ENCODE results near the gene DNAJC30.
"Not testable (repeated sequence)": the region's sequence is repeated elsewhere in the genome, so short reads cannot be mapped to it uniquely, and the experiment has no call there.

Gene DNAJC30

DNA sequence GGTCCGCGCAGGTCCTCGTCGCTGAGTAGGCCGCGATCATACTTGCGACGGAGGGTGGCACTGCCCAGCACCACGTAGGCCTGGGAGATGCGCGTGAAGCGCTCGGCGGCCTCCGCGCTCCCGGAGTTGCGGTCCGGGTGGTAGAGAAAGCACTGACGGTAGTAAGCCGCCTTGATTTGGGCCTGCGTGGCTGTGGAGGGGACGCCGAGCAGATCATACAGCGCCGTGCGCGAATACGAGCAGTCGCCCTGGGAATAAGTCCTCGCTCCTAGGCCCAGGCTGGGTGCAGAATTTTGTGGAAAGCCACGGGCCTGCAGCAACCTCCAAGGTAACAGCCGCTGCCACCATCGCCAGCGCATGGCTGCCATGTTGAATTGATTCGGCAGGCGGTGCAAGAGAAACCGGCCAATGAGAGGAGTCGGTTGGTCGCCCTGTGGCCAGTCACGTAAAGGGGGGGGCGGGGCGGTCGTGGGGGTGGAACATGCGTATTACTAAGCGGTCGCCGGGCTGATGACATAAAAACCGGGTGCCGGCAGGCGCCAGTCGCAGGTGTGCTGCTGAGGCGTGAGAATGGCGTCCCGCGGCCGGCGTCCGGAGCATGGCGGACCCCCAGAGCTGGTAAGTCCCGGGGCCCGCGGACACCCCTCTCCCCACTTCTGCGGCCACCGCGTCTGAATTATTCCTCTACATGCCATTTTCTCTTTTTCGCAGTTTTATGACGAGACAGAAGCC, at the start of gene DNAJC30, which contains the start of gene BUD23:
TSS of gene DNAJC30 (minus strand) at position 398 of the 732 bp plus-strand sequence. CDS start at position 368, 30 bp downstream.
TSS of gene BUD23 (plus strand) at position 542 of the 732 bp plus-strand sequence. CDS start at position 571, 29 bp downstream.
- DNase-seq, result peak; percentile 99

DNA sequence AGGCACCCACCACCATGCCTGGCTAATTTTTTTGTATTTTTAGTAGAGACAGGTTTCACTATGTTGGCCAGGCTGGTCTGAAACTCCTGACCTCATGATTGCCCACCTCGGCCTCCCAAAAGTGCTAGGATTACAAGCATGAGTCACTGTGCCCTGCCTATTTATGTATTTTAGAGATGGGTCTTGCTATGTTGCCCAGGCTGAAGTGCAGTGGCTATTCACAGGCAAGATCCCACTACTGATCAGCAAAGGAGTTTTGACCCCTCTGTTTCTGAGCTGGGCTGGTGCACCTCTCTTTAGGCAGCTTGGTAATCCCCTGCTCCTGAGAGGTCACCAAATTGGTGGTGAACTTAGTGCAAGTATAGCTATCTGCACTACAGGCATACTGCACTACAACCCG, 49.1 kb upstream of the DNAJC30 start:
- DNase-seq, result no peak

GRCh38 chr7:73730485-73730884, 47.2 kb upstream of the DNAJC30 start:
- no peak for DNase-seq

- DNase-seq, result no peak
Observed at GRCh38 chr7:73728551-73728950, 45.3 kb upstream of the DNAJC30 start.

DNA sequence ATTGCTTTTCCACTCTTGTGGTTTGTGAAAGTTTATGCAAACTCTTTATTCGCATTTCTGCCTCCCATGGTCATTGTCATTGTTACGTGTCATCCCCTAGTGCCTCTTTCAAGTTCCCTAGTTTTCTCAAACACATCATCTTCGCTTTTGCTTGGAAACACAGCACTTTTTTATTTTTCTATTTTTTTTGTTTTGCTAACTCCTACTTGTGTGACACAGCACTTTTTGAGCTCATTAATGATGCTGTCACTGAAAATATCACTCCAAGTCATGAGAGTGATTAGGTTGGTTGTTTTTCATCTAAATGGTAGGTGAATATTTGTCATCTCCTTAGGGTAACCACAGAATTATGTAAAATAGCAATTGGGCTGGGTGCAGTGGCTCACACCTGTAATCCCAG, 44.7 kb upstream of the DNAJC30 start:
- no peak for DNase-seq

DNA sequence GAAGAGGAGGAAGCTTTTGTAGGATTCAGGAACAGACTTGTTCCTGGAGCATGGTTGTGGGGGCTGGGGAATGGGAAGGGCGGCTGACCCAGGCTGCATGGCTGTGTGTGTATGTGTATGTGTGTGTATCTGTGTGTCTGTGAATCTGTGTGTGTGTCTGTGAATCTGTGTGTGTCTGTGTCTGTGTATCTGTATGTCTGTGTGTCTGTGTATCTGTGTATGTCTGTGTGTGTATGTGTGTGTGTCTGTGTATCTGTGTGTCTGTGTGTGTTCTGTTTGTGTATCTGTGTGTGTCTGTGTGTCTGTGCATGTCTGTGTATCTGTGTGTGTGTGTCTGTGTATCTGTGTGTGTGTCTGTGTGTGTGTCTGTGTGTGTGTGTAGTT, 42.8 kb upstream of the DNAJC30 start:
- no peak for DNase-seq

DNA sequence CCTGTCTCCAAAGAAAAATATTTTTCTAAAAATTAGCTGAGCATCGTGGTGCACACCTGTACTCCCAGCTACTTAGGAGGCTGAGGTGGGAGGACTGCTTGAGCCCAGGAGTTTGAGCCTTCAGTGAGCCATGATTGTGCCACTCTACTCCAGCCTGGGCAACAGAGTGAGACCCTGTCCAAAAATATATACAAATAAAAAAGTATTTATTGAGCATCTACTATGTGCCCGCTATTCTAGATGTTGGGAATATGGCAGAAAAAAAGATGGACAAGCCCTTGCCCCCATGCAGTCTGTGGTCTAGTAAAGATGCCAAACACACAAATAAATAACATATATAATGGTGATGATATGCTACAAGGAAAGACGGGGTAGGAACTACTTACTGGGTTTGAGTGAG, 40.6 kb upstream of the DNAJC30 start:
- no peak for DNase-seq

DNA sequence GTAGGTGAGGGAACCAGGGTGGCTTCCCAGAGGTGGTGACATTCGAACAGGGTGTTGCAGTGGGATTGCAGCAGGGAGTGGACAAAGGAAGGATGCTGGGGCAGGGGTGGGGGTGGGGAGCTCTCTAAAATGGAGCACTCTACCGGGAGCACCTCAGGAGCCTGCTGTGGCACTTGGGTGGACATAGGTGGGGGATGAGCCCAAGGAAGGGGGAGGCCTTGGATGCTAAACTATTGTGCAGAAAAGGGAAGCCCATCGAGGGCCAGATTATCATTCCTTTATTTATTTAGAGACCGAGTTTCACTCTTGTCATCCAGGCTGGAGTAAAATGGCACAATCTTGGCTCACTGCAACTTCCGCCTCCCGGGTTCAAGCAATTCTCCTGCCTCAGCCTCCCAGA, 39.5 kb upstream of the DNAJC30 start:
- no peak for DNase-seq

DNA sequence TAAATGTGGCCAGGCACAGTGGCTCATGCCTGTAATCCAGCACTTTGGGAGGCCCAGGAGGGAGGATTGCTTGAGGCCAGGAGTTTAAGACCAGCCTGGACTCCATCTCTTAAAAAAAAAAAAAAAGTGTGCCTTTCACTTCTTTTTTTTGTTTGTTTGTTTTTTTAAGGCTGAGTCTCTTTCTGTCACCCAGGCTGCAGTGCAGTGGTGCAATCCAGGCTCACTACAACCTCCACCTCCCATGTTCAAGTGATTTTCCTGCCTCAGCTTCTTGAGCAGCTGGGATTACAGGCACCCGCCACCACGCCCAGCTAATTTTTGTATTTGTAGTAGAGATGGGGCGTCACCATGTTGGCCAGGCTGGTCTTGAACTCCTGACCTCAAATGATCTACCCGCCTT, 38.9 kb upstream of the DNAJC30 start:
- not testable (repeated sequence) for DNase-seq

- no peak for DNase-seq
Observed at GRCh38 chr7:73721377-73721817, 38.1 kb upstream of the DNAJC30 start.

DNA sequence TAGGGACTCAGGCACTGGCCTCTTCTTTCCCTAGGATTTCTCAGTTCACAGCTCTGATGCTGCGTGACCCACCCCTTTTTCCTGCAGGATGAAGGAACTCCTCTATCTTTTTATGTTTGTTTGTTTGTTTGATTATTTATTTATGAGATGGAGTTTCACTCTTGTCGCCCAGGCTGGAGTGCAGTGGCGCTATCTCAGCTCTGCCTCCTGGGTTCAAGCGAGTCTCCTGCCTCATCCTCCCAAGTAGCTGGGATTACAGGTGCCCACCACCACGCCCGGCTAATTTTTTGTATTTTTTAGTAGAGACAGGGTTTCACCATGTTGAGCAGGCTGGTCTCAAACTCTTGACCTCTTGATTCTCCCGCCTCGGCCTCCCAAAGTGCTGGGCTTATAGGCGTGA, 37.2 kb upstream of the DNAJC30 start:
- not testable (repeated sequence) for DNase-seq

DNA sequence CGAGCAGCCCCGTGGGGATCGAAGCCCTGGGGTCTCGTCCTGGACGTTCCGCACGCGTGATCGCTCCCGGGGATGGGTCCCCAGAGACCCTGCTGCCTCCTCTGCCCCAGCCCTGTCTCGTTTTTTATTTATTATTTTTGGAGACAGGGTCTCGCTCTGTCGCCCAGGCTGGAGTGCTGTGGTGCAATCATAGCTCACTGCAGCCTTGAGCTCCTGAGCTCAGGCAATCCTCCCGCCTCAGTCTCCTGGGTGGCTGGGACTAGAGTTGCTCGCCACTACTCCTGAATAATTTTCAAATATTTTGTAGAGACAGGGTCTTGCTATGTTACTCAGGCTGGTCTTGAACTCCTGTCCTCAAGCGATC, 36.5 kb upstream of the DNAJC30 start:
- DNase-seq, result no peak

DNA sequence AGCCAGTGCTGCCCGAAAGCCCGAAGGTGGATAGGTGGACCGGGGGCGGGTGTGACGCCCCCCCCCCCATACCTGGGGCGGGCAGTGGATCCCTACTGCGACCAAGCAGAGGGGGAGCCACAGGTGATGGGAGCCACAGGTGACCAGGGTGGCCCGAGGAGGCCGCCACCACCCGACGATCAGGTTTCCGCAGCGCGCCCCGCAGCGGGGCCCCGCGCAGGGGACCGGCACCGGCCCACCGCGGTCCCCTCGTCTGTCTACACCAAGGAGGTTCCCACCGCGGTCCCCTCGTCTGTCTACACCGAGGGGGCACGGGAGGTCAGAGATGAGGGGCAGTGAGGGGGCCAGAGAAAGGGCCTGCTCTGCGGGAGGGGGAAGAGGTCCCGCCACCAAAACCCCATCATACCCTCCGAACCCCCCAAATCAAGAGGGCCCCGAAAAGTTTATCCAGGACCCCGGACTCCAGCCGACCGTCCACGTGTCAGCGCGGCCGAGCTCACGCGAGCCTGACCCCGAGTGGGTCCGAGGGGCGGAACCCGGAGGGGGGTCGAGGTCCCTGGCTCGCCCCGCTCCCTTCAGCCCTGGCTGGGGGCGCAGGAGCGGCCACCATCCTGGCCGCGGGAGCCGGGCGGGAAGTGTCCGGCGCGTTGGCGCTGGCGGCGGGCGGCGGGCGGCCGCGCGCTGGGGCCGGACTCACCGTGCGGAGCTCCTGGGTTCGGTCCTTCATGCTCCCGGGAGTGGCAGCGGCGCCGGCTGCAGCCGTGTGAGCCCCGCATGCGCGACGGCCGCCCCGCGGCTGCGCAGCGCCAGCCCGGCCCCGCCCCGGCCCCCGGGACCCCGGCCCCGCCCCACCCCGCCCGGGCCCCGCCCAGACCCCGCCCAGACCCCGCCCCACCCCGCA, 35.9 kb upstream of the DNAJC30 start, which contains the start of gene STX1A:
TSS of gene STX1A (minus strand) at position 765 of the 901 bp plus-strand sequence. CDS start at position 727, 38 bp downstream.
- peak; percentile 54 to 55 for DNase-seq

DNA sequence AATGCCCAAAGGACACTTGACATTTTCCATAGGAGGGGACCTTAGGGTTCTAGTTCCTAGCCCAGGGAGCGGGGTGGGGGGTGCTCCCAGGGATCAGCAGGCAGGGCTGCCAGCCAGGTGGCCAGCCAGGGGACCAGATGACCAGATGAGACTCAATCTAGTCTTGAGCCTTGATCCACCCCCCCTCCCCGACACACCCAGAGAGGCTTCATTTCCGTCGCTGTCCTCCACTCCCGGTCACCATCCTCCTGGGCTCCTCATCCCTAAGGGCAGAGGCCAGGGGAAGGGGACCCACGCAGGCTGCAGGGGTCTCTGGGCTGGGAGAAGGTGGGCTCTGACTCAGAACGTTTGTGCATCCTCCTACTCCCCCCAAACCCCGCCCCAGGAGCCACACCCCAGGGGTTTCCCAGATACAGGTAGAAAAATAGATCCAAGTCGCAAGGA, 35.2 kb upstream of the DNAJC30 start:
- peak in 1 of 2 experiments; percentile 31 for DNase-seq

DNA sequence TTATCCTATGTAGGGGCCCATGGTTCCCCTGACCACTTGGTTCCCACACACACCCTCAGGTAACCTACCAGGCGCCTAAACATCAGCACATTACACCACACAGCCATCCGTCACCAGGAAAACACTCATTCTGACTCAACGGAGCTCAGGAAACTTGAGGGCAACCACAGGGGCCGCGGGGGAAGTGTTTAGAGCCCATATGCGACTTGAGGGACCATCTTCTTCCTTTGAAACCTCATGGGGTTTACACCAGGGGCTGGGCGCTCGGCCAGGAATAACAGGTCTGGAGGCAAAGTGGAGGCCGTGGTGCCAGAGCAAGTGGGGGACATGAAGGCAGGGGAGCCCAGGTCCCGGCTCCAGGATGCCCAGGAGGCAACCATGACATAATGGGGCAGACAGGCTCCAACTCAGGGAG, 34.7 kb upstream of the DNAJC30 start:
- DNase-seq, result peak; percentile 69 to 74

DNA sequence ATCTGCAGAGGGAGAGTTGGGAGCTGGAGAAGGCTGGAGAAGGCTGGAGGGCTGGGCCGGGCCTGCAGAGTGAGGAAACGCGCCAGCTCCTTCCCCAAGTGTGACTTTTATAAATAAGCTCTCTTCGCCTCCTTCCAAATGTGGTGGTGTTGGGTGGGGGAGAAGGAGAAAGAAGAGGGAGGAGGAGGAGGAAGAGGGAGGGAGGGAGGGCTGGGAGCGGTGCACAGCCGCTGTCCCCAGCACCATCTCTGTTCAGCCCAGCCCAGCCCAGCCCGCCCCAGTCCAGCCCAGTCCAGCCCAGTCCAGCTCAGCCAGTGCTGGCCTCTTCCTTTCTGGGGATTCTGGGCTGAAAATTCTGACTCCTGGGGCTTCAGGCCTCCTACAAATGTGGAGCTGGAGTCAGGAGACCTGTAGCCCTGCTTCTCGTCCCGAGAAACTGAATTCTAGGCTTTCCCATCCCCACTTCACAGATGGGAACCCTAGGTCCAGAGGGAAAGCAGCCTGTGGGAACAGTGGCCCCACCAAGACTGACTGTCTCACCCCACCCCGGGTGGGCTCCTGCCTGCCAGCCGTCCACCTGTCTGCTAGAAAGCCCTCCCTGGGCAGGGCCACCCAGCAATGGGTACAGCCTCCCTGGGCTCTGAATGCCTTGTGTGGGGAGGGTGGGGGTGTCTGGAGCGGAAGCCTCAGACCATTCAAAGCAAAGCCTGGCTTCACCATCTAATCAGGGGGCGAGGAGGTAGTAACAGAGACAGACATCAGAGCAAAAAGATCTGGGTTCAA, 34.0 kb upstream of the DNAJC30 start:
- DNase-seq, result no peak

GRCh38 chr7:73716318-73716890, 33.2 kb upstream of the DNAJC30 start:
- DNase-seq, result no peak

DNA sequence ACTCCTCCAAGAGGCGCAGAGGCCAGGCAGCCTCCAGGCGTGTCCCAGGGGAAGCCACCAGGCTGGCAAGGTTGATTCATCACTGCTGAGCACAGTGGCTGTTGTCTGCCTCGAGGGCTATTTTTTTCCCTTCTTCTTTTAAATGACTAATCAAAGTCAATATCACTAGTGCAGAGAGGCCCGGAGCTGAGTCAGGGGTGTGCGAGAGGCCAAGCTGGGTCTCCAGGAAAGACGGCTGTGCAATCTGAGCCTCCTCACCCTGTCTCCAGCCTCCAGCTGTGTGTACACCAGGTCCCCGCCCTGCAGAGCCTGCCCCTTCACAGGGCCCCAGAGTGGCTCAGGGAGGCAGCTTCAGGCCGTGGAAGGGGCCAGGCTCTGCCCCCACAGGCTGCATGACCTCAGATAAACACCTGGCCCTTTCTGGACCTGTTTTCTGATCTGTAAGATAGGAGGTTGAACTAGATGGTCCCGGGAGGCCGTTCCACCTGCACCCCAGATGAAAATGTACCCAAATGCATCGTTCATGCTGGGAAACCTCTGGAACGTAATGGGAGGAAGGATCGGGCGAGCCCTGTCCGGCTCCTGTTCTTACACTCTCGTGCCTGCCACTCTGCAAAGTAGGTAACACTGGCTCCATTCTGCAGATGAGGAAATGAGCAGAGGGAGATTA, 32.5 kb upstream of the DNAJC30 start:
- DNase-seq, result peak in 1 of 2 experiments; percentile 36

DNA sequence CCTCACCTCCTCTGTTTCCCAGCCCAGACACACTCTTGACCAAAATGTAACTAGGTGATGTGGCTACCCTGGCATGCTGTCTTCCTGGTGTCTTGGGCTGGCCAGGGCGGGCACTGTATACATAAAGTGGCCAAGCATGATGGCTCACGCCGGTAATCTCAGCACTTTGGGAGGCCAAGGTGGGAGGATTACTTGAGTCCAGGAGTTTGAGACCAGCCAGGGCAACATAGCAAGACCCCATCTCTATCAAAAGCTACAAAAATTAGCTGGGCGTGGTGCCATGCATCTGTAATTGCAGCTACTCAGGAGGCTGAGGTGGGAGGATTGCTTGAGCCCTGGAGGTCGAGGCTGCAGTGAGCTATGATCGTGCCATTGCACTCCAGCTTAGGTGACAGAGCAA, 30.1 kb upstream of the DNAJC30 start:
- DNase-seq, result not testable (repeated sequence)

DNA sequence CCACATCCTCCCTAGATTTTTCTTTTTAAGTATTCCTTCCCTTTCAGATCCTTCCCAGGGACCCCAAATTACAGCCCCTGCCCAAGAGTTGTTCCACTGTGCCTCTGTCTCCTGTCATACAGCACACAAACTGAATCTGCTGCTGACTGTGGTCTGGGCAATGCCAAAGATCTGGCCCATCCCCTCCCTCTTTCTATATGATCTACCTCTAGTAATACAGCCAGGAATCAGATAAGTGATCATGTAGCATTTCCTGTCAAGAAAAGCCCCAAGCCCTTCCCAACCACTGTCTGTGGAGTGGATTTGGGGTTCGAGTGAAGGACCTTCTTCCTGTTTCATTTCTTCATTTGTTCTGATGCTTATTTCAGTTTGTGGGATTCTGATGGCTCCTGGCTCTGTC, 29.5 kb upstream of the DNAJC30 start:
- no peak for DNase-seq

- no peak for DNase-seq
Observed at GRCh38 chr7:73708961-73709549, 25.8 kb upstream of the DNAJC30 start.

All from activated CD4-positive, alpha-beta T cell treated with anti-CD3 and anti-CD28 coated beads, Interleukin-2, amount 50 U/mL, for 4 hours (primary cell).